ENCODE results near the gene RAET1E. TPM values are rescaled to one million over a fixed set of nuclear protein-coding genes. Genes with fewer than 3 reads are reported as not detected.

RAET1E gene
- total and polyA plus RNA-seq, 9 of the 15 experiments (the other 6 are each of a cell fraction or from before 2014, with no cell fraction given) = not detected

- TF ChIP-seq, protein P1, sequence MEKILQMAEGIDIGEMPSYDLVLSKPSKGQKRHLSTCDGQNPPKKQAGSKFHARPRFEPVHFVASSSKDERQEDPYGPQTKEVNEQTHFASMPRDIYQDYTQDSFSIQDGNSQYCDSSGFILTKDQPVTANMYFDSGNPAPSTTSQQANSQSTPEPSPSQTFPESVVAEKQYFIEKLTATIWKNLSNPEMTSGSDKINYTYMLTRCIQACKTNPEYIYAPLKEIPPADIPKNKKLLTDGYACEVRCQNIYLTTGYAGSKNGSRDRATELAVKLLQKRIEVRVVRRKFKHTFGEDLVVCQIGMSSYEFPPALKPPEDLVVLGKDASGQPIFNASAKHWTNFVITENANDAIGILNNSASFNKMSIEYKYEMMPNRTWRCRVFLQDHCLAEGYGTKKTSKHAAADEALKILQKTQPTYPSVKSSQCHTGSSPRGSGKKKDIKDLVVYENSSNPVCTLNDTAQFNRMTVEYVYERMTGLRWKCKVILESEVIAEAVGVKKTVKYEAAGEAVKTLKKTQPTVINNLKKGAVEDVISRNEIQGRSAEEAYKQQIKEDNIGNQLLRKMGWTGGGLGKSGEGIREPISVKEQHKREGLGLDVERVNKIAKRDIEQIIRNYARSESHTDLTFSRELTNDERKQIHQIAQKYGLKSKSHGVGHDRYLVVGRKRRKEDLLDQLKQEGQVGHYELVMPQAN (IDR thresholded peaks at IDR 0.05; ENCODE audit: borderline replicate concordance) = no peak
- TF ChIP-seq DPF2 (IDR thresholded peaks at IDR 0.05) = no peak
- TF ChIP-seq CBFB (CRISPR knock-in tag; IDR thresholded peaks at IDR 0.05) = 0 out of 2 replicates have a peak, but pooled peaks have one; percentile 46
- TF ChIP-seq MTA3 (IDR thresholded peaks at IDR 0.05; ENCODE audit: borderline replicate concordance) = peak; percentile 68
- no peak for TF ChIP-seq CUX1 (CRISPR knock-in tag; IDR thresholded peaks at IDR 0.05)
- TF ChIP-seq RFX1 (IDR thresholded peaks at IDR 0.05) = no peak
- TF ChIP-seq, protein P2, sequence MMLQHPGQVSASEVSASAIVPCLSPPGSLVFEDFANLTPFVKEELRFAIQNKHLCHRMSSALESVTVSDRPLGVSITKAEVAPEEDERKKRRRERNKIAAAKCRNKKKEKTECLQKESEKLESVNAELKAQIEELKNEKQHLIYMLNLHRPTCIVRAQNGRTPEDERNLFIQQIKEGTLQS (IDR thresholded peaks at IDR 0.05) = no peak
- TF ChIP-seq, protein P2 (CRISPR knock-in tag; conservative IDR thresholded peaks at IDR 0.05) = no peak
- peak; percentile 78 for TF ChIP-seq VEZF1 (CRISPR knock-in tag; IDR thresholded peaks at IDR 0.05)
- no peak for TF ChIP-seq E2F5 (CRISPR knock-in tag; IDR thresholded peaks at IDR 0.05)
- TF ChIP-seq, protein P3, sequence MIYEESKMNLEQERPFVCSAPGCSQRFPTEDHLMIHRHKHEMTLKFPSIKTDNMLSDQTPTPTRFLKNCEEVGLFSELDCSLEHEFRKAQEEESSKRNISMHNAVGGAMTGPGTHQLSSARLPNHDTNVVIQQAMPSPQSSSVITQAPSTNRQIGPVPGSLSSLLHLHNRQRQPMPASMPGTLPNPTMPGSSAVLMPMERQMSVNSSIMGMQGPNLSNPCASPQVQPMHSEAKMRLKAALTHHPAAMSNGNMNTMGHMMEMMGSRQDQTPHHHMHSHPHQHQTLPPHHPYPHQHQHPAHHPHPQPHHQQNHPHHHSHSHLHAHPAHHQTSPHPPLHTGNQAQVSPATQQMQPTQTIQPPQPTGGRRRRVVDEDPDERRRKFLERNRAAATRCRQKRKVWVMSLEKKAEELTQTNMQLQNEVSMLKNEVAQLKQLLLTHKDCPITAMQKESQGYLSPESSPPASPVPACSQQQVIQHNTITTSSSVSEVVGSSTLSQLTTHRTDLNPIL (CRISPR knock-in tag; IDR thresholded peaks at IDR 0.05) = no peak
- no peak for TF ChIP-seq EWSR1 (IDR thresholded peaks at IDR 0.05; ENCODE audit: borderline replicate concordance, low read depth, partially characterized antibody)
- no peak for TF ChIP-seq ZNF174 (CRISPR knock-in tag; IDR thresholded peaks at IDR 0.05)
- TF ChIP-seq GABPB2 (CRISPR knock-in tag; conservative IDR thresholded peaks at IDR 0.05) = no peak
- TF ChIP-seq CREBBP (IDR thresholded peaks at IDR 0.05; ENCODE audit: low read depth, low read length) = no peak
Observed at GRCh38 chr6:149863698-149864577, 34.0 kb downstream of the RAET1E start, which contains the start of gene LRP11 (continued).

Measured in K562 (cell line).